ENCODE results near the gene RABGGTA. TPM values are rescaled to one million over a fixed set of nuclear protein-coding genes. Genes with fewer than 3 reads are reported as not detected.

The RABGGTA gene
- total and polyA plus RNA-seq, 9 of the 15 experiments (the other 6 are each of a cell fraction or from before 2014, with no cell fraction given), result 4.5 to 24.2 (median 15.5) TPM

DNA sequence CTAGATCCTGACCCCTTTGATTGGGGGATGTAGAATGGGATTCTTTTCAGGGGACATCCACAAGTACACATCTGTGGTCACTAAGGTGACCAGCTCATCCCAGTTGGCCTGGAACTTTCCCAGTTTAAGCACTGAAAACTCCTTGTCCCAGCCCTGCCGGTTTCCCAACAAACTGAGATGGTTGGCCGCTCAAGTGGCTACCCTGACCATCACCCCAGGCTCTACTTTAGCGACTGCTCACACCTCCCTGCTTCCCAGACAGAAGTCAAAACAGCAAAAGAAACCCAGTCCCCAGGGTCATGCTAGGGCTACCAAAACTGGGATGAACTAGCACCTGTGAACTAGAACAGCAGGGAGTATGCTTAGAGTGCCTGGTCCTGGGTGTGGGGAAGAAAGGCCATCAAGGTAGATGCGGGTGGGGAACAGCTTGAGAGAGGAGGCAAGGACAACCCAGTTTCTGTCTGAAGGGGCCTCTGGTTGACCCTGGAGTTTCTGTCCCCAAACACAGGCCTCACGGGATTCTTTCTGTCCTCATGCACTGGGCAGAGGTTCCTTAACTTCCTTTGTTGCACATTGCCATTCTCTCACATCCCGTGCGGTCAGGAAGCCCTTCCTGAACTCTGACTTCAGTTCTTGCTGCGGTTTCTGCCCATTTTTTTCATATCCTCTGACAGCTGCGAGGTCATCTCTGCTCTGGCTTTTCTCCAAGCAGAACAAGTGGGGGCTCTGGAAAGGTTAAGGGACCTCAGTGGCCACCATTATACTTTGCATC lies 41.5 kb upstream of the RABGGTA start:
- H2AFZ ChIP-seq (ENCODE audit: low read depth, low read length), result no peak overlapping the region
- intact Hi-C loops (cut with micrococcal nuclease), result no loop called here
- no peaks in the 10 kb centered on the region for H4K20me1 ChIP-seq (replicated peaks; ENCODE audit: control insufficient read depth, insufficient read depth, low read length)
- no peak overlapping the region for H3K27ac ChIP-seq (ENCODE audit: extremely low read depth, low read depth, low read length)
- FAIRE-seq, result no peak
- H3K27me3 ChIP-seq (ENCODE audit: control insufficient read depth in 2 of 2, insufficient read depth in 2 of 2, low read length in 2 of 2), result no peaks in the 10 kb centered on the region
- in situ Hi-C loops (cut with MboI), result no loop called here
- CTCF ChIA-PET (ENCODE audit: low intra/inter-chr PET ratio), result no interaction called here
- ATAC-seq, result no peak
- H3K9me1 ChIP-seq (ENCODE audit: control insufficient read depth, insufficient read depth, low read length), result no peaks in the 10 kb centered on the region
- peak in 1 of 4 experiments; percentile 20 for DNase-seq (ENCODE audit: extremely low read depth in 1 of 4, low spot score in 3 of 4)
- peaks cover 20 to 30% of the 10 kb centered on the region in 2 experiments for H3K4me1 ChIP-seq (replicated peaks in 1 of 2; ENCODE audit: control insufficient read depth in 2 of 2, insufficient read depth in 2 of 2, low read length in 2 of 2)
- H3K36me3 ChIP-seq (ENCODE audit: control insufficient read depth, insufficient read depth, low read length), result peaks cover 24% of the 10 kb centered on the region; the same call in 2 of the 3 replicates
- no peaks in the 10 kb centered on the region for H3K79me2 ChIP-seq (ENCODE audit: control insufficient read depth, insufficient read depth, low read length)
- no peak overlapping the region for H3K4me3 ChIP-seq
- POLR2A ChIA-PET, result no interaction called here
- WGBS (ENCODE audit: insufficient coverage, low coverage, missing lambda C conversion rate), result 42% methylated on average over 7 of the region's 9 CpGs
- no peak overlapping the region; a peak in 1 of 4 replicates for H3K9ac ChIP-seq (ENCODE audit: insufficient read depth in 1 of 2, low read depth in 2 of 2, low read length in 2 of 2)
- no TSS peak for BruUV-seq (replicated peaks)
- H3K4me2 ChIP-seq (ENCODE audit: insufficient read depth, low read length), result no peak overlapping the region
- H3K9me3 ChIP-seq (replicated peaks; ENCODE audit: control insufficient read depth, insufficient read depth, low read depth, low read length), result no peaks in the 10 kb centered on the region
- no peak for TF ChIP-seq MAZ (CRISPR knock-in tag; conservative IDR thresholded peaks at IDR 0.05 in 1 of 2, IDR thresholded peaks at IDR 0.05 in 1 of 2)
- no peak for TF ChIP-seq BMI1 (IDR thresholded peaks at IDR 0.05; ENCODE audit: low read length)
- no peak for TF ChIP-seq TCF3 (CRISPR knock-in tag; IDR thresholded peaks at IDR 0.05)
- no peak for TF ChIP-seq ZNF696 (CRISPR knock-in tag; conservative IDR thresholded peaks at IDR 0.05)
- TF ChIP-seq, protein P1, sequence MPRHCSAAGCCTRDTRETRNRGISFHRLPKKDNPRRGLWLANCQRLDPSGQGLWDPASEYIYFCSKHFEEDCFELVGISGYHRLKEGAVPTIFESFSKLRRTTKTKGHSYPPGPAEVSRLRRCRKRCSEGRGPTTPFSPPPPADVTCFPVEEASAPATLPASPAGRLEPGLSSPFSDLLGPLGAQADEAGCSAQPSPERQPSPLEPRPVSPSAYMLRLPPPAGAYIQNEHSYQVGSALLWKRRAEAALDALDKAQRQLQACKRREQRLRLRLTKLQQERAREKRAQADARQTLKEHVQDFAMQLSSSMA (CRISPR knock-in tag; IDR thresholded peaks at IDR 0.05), result no peak
- TF ChIP-seq, protein P2, sequence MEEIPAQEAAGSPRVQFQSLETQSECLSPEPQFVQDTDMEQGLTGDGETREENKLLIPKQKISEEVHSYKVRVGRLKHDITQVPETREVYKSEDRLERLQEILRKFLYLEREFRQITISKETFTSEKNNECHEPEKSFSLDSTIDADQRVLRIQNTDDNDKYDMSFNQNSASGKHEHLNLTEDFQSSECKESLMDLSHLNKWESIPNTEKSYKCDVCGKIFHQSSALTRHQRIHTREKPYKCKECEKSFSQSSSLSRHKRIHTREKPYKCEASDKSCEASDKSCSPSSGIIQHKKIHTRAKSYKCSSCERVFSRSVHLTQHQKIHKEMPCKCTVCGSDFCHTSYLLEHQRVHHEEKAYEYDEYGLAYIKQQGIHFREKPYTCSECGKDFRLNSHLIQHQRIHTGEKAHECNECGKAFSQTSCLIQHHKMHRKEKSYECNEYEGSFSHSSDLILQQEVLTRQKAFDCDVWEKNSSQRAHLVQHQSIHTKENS (CRISPR knock-in tag; IDR thresholded peaks at IDR 0.05), result no peak
- TF ChIP-seq, protein P3, sequence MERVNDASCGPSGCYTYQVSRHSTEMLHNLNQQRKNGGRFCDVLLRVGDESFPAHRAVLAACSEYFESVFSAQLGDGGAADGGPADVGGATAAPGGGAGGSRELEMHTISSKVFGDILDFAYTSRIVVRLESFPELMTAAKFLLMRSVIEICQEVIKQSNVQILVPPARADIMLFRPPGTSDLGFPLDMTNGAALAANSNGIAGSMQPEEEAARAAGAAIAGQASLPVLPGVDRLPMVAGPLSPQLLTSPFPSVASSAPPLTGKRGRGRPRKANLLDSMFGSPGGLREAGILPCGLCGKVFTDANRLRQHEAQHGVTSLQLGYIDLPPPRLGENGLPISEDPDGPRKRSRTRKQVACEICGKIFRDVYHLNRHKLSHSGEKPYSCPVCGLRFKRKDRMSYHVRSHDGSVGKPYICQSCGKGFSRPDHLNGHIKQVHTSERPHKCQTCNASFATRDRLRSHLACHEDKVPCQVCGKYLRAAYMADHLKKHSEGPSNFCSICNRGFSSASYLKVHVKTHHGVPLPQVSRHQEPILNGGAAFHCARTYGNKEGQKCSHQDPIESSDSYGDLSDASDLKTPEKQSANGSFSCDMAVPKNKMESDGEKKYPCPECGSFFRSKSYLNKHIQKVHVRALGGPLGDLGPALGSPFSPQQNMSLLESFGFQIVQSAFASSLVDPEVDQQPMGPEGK (CRISPR knock-in tag; IDR thresholded peaks at IDR 0.05; ENCODE audit: borderline replicate concordance), result no peak
- TF ChIP-seq PTTG1 (tag; IDR thresholded peaks at IDR 0.05; ENCODE audit: low read depth), result no peak
- no peak for TF ChIP-seq HIVEP1 (CRISPR knock-in tag; IDR thresholded peaks at IDR 0.05)
- TF ChIP-seq, protein P4, sequence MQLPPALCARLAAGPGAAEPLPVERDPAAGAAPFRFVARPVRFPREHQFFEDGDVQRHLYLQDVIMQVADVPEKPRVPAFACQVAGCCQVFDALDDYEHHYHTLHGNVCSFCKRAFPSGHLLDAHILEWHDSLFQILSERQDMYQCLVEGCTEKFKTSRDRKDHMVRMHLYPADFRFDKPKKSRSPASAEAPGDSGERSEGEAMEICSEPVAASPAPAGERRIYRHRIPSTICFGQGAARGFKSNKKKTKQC (CRISPR knock-in tag; IDR thresholded peaks at IDR 0.05), result no peak
- TF ChIP-seq MAFF (IDR thresholded peaks at IDR 0.05; ENCODE audit: low read length), result no peak
- no peak for TF ChIP-seq HOXB6 (CRISPR knock-in tag; IDR thresholded peaks at IDR 0.05; ENCODE audit: borderline replicate concordance)
- TF ChIP-seq SMAD2 (IDR thresholded peaks at IDR 0.05; ENCODE audit: low read depth, low read length), result no peak
- no peak for TF ChIP-seq SRF (CRISPR knock-in tag; IDR thresholded peaks at IDR 0.05)
- TF ChIP-seq TCF7 (IDR thresholded peaks at IDR 0.05; ENCODE audit: borderline replicate concordance), result no peak
- no peak for TF ChIP-seq ZNF274 (IDR thresholded peaks at IDR 0.05; ENCODE audit: borderline replicate concordance, low read depth, low read length)

All from K562 (cell line).